NCI-H2196 treated with DMSO at 0.1 percent for 48 hours (cell line): Measurements from ENCODE around the gene ZNF385C.
"Not testable (repeated sequence)": the region's sequence is repeated elsewhere in the genome, so short reads cannot be mapped to it uniquely, and the experiment has no call there.

Experiments used
- DNase-seq: peaks from one replicate; lab custom pipeline; 2025; ENCODE audit not compliant: unreplicated experiment; lab: John Stamatoyannopoulos, UW

ZNF385C gene

DNA sequence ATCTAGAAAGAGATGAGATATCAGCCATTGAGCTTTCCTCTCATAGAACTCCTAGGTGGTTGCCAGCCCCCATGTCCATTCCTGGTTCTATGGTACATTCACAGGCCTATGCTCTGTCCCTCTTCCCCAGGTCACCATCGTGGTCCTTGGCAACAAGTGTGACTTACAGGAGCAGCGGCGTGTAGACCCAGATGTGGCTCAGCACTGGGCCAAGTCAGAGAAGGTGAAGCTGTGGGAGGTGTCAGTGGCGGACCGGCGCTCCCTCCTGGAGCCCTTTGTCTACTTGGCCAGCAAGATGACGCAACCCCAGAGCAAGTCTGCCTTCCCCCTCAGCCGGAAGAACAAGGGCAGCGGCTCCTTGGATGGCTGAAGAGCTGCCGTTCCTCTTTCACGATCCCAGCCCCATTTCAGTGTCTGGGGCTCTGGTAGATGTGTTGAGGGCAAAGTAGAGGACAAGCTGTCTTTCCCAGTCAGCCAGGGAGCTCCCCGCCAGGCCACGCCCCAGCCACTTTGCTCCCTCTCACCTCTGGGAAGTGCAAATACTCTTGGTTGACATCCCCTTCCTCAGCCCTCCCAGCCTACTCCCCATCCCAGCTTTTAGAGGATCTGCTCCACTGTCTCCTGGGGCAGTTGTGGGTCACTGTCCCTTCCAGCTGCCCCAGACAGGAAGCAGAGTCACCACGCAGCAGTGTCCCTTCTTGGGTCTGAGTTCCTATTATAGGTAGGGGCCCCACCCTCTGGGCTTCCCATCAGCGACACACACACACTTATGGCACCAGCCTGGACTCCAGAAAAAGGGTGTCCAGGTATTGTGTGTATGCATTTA lies 74.5 kb downstream of the ZNF385C start:
- DNase-seq = no peak

GRCh38 chr17:42020845-42021244 lies 77.4 kb downstream of the ZNF385C start:
- DNase-seq = not testable (repeated sequence)

DNA sequence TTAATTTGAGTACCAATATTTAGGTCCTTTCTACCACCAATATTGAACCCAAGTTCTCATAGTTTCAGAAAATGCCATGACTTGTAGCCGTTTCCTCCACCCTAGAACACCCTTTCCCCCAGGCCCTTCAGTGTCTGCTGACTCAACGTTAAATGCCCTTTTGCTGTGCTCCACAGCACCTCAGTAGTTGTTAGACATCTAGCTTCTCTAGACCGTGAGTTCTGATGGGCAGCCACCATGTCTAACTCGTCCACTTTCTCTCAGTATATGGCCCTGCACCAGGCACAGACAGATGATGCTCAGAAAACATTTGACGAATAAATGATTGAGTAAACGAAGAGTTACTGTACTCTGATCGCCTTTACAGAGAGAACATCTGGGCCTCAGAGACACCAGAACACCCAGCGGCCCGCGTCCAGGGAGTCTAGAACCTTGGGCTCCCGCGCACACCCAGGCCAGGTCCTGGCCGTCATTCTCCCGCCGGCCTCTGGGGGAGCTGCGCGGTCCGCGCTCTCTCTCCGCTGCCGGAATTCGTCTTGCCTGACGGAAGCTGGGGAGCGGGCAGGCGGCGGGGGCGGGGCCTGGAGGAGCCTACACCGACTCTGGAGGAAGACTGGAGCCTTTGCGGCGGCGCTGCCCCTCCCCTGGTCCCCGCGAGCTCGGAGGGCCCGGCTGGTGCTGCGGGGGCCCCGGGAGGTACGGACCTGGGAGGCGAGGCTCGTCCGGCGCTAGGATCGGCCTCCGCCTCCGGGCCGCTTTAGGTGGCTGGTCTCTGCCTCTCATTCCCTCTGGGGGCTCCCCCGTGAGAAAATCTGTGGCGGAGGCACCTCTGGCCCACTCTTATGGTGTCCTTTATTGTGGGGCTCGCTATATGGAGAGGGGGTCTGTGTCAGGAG lies 78.5 kb downstream of the ZNF385C start, which contains the start of gene NKIRAS2:
NKIRAS2 (plus strand) TSS at position 582 of the 896 bp plus-strand sequence. CDS start 1,488 bp downstream, outside the sequence.
- peak; percentile 64 for DNase-seq

DNA sequence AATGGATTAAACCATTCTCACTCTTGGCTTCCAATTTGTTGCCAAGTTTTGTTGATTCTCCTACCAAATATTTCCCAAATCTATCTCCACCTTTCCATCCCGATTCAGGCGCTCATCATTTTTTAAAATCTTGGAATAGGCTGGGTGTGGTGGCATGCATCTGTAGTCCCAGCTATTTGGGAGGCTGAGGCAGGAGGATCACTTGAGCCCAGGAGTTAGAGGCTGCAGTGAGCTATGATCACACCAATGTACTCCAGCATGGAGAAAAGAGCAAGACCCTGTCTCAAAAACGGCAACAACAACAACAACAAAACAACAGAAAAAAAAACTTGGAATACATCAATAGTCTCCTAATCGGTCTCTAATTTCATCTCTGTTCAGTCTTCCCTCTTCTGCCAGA lies 79.3 kb downstream of the ZNF385C start:
- DNase-seq = no peak

DNA sequence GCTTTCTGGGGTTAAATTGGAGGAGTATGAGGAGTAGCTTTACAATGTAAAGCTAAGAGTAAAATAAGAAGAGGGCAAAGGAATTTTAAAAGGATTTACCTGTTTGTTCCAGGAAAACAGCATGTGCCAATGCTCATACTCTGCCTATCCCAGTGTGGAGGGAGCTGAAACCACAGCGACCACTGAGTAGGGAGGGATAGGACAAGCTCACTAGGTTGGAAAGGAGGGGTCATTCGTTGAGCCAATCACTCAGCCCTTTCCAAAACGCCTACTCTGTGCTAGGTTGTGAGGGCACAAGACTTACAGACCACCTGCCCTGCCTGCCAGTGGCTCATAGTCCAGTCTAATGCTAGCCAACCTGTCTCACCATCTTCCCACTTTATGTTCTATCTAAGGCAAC lies 79.9 kb downstream of the ZNF385C start:
- DNase-seq = no peak

DNA sequence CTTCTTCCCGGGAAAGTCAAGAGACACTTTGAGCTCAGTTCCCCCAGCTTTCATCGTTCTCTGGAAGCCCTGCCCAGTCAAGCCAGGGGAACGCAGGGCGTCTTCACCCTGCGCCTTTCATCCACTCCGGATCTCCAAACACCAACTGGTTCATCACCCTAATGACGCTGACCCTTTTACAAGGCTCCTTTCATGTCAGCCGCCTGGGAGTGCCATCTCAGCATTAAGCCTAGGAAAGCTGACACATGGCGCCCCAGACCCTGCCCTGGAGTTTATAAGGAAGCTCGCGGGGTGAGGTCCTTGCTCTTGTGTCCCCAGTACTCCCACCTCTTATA lies 80.4 kb downstream of the ZNF385C start:
- DNase-seq = no peak

DNA sequence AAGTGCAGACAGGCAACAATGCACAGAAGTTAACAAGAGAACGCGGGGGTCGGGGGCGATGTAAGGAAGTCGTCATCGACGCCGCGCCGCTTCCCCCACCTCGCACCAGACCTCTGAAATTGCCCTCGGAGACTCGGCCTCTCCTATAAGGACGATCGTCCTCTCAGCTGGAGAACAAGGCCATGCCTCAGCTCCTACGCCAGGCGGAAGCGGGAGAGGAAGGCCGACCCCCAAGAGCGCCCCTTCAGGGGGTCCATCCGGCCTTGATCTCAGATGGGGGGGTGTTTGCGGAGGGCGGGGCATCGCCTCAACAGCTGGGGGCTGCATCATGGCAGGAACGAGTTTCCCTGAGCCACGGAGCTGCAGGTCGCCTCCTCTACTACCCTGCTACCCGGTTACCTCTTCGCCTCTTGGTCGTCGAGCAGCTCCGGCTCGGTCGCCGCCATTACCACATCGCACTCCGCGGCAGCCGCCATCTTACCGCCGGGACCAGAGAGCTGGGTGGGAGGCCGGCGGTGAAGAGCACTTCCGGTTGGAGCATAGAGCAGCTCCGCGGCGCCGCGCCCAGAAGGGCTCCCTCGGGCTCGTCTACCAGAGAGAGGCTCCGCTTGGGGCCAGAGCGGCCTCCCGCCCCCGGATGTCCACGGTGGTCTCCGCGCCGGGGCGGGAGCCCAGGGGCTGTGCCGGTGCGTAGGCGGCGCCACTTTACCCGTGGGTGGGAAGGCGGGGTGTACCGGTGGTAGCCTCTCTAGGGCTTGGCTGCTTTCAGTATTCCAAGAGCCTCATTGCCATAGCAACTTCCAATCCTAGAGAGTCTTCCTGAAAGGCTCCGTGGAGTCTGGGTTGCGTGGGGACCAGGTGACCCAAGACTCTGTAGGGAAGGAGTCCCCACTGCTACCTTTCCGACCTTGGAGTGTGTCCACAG lies 81.1 kb downstream of the ZNF385C start, which contains the start of gene DNAJC7:
DNAJC7 (minus strand) TSS at position 499 of the 925 bp plus-strand sequence; CDS start at position 476, 23 bp downstream.
- DNase-seq = peak; percentile 82

- no peak for DNase-seq
Measured at GRCh38 chr17:42016411-42016831, 81.9 kb downstream of the ZNF385C start.

GRCh38 chr17:42013740-42014139 lies 84.5 kb downstream of the ZNF385C start:
- DNase-seq = not testable (repeated sequence)

GRCh38 chr17:42012363-42012762 lies 85.9 kb downstream of the ZNF385C start:
- not testable (repeated sequence) for DNase-seq

DNA sequence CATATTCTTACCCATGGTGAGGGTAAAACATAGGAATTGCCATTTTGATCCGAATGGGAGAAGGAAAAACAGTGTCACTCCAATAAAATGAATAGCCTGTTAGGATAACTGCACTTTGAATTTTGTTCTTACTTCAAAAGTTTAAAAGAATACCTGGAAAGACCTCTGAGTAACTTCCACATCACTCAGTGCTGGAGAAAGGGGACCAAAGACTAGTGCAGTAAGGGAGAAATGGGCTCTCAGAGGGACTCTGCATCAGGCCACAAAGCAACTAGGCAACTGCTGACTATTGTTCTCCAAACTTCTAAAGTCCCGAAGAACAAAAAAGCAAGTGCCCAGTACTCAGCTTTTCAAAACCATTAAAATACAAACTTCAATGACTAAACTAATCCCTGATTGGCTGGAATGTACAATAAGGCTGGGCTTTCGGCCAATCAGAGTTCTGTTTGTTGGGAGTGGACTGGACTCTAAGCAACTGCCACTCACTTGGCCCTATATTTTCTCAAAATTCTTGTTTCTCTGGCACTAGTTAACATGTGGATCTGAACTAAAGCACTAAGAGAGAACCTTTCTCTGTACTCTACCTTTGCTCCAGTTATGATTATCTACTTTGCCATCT lies 87.3 kb downstream of the ZNF385C start:
- no peak for DNase-seq

DNA sequence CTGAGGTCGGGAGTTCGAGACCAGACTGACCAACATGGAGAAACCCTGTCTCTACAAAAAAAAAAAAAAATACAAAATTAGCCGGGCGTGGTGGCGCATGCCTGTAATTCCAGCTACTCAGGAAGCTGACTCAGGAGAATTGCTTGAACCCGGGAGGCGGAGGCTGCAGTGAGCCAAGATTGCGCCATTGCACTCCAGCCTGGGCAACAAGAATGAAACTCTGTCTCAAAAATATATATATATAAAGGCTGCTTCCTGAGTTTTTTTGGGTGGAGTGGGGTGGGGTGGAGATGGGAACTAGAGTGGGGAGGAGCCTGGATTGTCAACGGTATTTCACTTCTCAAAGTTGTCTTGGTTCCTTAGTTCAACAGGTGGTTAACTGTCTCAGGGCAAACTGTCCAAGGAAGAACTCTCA lies 88.0 kb downstream of the ZNF385C start:
- DNase-seq = not testable (repeated sequence)

DNA sequence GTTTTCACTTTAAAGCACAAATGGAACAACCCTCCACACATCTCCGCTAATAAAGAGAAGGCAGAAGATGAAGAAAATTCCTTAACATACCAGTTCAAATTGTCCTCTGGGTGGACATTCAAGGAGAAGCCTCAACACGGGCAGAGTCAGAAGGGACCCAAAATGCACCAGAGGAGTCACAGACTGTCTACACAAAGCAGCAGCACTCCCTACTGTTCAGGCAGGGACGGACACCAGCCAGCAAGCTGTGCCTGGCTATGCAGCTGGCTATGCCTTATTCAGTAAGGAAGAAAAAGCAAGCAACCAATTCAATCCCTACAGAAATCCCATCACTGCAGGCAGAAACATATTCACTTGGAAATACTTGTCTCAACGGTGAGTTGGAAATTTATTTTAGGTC lies 89.1 kb downstream of the ZNF385C start:
- DNase-seq = no peak

- no peak for DNase-seq
Measured at GRCh38 chr17:42005166-42005565, 93.1 kb downstream of the ZNF385C start.

DNA sequence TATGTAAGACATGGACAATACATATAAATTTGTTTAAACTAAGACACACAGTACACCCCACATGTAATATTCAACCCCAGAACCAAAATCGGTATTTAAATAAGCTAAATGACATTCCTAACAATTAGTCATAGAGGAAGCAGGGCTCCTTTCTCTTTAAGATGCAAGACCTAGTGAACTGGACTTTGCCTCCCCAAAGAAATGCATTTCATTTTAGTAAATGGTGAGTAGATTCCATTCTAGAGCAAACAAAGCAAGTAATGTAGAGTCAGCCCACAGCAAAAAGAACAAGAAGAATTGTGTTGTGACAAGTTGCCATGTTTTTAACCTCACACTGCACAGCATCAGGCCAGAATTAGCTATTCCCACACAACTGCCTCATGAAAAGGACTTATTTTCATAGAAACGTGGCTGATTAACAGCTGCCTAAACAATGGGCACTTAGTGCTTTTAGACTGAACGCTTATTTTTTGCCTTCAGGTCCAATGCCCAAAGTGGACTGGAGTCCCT lies 95.4 kb downstream of the ZNF385C start:
- DNase-seq = no peak

DNA sequence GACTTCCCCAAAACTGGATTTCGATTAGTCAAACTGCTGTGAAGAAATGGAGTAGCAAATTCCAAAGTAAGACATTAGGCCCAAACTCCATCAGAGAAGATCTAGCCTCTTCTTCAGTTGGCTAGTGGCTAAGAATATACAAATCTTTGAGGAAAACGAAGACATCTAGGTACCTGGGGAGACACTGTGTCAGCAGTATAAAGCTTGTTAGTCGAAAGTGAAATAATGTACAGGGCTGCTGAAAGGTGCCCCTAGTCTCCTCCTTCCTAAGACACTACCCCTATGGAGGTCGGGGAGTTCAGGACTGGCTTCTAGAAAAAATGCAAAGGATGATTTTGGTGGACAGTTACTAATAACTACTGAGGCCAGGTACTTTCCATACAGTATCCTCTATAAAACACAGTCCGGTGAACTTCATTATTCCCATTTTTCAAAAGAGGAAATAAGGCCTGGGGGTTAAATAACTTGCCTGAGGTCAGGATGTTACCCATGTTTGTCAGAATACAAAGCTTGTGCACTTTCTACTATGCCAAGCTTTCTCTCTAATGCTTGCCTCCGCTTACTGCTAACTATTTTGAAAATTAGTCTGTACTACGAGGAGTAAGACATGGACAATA lies 96.0 kb downstream of the ZNF385C start:
- no peak for DNase-seq

DNA sequence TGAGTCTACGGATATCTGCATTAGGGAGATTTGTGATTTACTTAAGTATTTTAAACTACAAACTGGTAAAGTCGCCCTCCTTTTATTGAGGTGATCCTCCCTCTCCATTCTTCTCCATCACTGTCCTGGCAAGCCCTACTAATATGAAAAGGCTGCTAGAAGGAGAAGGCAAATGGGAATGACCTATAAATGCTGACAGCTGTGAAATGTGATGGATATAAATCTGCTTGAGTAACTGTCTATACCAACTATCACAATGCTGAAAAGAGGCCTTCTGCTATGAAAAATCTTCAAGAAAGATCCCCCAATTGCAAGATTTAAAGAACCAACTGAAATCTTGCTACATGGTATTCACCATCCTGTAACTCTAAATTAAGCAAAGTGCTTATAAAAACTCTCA lies 96.5 kb downstream of the ZNF385C start:
- no peak for DNase-seq

GRCh38 chr17:42000413-42001133 lies 97.7 kb downstream of the ZNF385C start:
- DNase-seq = no peak

GRCh38 chr17:41998497-41998896 lies 99.8 kb downstream of the ZNF385C start:
- no peak for DNase-seq
